SW480 (cell line): ENCODE measurements around the gene ZBTB45.
"Not testable (repeated sequence)": the region's sequence is repeated elsewhere in the genome, so short reads cannot be mapped to it uniquely, and the experiment has no call there.

ENCODE experiments used
- DNase-seq: peaks from one replicate; pipeline ENCODE4 v3.0.0-alpha.2; 2016; ENCODE audit warnings: low spot score

The ZBTB45 gene

DNA sequence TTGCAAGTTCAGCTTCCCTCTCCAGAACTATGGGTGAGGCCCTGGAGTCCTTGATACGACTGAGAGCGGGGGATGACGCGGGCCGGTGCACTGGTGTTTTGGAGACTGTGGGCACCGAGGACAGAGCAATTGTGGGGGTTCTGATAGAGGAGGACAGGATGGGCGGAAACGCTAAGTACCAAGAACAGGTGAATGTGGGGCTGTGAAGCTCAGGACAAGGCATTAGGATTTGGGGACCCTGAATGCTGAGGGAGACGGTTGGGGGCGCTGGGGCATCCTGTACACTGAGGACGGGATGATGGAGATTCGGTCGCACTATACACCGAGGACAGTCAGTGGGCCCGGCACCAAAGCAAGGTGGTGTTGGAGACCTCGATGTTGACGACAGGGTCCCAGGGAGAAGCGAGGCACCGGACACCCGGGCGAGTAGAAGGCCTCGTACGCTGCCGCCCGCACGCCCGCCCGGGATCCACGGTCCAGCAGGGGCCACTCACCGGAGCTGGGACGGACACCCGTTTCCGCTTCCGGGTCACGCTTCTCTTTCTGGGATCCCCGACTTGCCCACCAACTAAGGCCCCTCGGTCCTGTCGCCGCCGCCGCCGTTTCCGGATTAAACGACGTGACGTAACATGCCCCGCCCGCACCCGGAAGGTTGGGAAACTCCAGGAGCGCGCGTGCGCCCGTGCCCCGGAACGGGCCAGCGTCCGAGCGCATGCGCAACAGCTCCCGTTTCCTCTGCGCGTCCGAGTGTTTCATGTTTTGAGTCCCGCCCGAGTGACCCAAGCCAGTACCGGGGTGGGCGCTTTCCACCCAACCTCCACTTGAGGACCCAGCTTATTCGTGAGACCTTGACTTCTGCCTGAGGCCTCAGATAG, 35.1 kb upstream of the ZBTB45 start, which contains the start of gene CHMP2A:
TSS of gene CHMP2A (minus strand) at position 612 of the 875 bp plus-strand sequence. CDS start 893 bp downstream, outside the sequence.
- peak; percentile 99 for DNase-seq

- DNase-seq, result no peak
These were observed 34.3 kb upstream of the ZBTB45 start for GRCh38 chr19:58553799-58554493.

- DNase-seq, result no peak
These were observed 33.0 kb upstream of the ZBTB45 start for GRCh38 chr19:58552655-58553054.

GRCh38 chr19:58551577-58552471, 32.2 kb upstream of the ZBTB45 start:
- DNase-seq, result no peak

DNA sequence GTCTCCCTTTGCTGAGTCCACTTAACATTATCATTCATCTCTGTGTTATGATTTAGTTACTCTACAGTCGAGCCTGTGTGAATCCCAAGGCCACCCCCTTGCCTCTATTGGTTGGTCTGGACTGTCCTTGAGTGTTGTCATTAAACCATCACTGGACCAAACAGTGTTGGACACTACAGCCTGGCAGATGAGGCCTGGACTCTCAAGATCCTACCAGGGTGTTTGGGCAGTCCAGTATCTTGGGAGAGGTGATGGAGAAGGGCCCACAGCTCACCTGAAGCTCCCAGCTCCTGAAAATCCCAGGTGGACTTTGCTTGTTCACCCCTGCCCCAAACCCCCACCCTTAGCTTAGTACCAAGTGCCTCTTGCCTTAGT, 31.5 kb upstream of the ZBTB45 start:
- DNase-seq, result no peak

- no peak for DNase-seq
These were observed 30.9 kb upstream of the ZBTB45 start for GRCh38 chr19:58550362-58551122.

DNA sequence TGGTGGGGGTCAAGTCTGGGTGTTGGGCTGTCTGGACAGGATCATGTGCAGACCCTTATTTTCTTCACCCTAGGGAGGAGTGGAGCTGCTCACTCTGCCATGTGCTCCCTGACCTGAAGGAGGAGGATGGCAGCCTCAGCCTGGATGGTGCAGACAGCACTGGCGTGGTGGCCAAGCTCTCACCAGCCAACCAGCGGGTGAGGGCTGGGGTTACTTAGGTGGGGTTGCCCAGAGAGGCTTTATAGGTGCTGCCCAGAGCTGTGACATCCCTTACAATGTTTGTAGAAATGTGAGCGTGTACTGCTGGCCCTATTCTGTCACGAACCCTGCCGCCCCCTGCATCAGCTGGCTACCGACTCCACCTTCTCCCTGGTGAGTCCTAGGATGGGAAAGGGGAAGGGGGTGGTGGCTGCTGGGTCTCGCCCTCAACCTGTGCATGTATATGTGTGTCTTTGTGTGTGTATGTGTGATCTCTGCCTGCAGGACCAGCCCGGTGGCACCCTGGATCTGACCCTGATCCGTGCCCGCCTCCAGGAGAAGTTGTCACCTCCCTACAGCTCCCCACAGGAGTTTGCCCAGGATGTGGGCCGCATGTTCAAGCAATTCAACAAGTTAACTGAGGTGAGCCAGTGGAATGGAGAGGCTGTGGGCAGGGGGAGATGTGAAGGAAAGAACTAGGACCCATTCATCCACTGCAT, 30.2 kb upstream of the ZBTB45 start:
- DNase-seq, result no peak

- DNase-seq, result no peak
These were observed 29.5 kb upstream of the ZBTB45 start for GRCh38 chr19:58548859-58549663.

DNA sequence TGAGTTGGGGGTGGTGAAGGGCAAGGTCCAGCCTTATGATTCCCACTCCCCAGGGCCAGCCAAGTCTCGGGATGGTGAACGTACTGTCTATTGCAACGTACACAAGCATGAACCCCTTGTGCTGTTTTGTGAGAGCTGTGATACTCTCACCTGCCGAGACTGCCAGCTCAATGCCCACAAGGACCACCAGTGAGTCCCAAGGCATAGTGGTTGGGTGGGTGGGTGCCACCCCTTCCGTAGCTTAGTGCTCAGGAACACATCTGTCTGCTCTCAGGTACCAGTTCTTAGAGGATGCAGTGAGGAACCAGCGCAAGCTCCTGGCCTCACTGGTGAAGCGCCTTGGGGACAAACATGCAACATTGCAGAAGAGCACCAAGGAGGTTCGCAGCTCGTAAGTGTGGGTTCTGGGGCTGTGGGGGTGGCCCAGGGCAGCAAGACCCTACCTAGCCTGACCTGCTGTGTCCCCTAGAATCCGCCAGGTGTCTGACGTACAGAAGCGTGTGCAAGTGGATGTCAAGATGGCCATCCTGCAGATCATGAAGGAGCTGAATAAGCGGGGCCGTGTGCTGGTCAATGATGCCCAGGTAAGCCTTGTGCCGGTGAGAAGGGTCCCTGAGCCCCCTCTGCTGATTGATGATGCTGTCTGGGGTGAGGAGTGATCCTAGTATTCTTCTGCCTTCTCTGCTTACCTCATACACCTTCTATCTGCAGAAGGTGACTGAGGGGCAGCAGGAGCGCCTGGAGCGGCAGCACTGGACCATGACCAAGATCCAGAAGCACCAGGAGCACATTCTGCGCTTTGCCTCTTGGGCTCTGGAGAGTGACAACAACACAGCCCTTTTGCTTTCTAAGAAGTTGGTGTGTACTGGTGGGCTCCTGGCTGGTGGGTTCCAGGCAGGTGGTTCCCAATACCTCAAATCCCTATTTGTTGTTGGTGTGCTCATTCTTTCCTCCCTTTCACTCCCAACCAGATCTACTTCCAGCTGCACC, 28.0 kb upstream of the ZBTB45 start:
- DNase-seq, result no peak

DNA sequence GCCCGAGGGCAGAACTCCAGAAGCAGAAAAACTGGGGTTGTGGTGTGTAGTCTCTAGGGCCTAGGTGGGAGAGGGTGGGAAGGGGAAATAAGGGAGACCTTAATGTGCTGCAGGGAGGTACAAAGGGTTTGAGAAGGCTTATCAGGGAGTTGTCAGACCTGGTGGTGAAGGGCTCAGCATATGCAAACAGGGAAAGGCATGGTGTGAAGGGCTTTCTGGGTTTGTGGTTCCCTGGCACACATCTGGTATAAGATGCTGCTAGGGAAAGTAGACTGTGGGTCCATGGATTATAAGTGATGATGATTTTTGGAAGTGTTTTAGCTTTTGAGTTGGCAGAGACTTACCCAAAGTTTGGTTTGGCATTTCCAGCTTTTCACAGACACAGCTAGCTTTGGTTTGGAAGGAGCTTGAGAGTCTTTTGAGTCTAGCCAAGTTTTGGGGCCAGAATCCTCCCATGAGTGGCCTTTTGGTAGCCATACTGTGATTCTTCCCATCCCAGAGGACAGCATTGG, 26.5 kb upstream of the ZBTB45 start:
- no peak for DNase-seq

DNA sequence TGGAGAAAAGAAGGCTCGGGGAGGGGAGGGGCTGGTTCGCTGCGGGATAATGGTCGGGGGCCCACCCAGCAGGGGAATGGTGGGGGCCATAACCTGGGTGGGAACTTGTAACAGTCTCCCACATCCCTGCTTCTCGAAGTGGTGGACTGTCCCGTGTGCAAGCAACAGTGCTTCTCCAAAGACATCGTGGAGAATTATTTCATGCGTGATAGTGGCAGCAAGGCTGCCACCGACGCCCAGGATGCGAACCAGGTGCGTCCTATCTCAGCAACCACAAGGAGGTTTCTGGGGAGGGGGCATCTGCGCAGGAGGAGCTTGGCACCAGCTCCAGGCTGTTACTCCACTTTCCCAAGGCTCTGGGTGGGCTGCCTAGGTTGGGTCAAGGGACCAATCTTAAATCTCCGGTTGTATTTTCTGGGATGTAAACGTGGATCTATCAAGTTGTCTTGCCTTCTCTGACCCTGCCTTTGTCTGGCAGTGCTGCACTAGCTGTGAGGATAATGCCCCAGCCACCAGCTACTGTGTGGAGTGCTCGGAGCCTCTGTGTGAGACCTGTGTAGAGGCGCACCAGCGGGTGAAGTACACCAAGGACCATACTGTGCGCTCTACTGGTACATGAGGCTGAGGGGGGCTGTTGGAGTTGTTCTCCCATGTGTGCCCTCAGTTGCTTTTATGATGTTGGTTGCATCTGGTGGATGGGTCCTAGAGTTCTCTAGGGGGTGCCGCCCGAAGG, 25.8 kb upstream of the ZBTB45 start:
- DNase-seq, result no peak

DNA sequence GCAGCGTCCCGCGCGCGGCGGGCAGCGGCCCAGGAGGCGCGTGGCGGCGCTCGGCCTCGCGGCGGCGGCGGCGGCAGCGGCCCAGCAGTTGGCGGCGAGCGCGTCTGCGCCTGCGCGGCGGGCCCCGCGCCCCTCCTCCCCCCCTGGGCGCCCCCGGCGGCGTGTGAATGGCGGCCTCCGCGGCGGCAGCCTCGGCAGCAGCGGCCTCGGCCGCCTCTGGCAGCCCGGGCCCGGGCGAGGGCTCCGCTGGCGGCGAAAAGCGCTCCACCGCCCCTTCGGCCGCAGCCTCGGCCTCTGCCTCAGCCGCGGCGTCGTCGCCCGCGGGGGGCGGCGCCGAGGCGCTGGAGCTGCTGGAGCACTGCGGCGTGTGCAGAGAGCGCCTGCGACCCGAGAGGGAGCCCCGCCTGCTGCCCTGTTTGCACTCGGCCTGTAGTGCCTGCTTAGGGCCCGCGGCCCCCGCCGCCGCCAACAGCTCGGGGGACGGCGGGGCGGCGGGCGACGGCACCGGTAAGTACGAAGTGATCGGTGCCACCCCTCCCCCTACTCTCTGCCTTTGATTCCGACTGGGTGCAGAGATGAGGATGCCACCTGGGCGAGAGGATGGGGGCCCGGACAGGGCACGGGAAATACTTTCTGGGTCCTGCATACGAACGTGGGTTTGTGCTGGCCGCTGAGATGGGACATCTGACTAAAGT, 25.1 kb upstream of the ZBTB45 start:
- peak; percentile 43 for DNase-seq

DNA sequence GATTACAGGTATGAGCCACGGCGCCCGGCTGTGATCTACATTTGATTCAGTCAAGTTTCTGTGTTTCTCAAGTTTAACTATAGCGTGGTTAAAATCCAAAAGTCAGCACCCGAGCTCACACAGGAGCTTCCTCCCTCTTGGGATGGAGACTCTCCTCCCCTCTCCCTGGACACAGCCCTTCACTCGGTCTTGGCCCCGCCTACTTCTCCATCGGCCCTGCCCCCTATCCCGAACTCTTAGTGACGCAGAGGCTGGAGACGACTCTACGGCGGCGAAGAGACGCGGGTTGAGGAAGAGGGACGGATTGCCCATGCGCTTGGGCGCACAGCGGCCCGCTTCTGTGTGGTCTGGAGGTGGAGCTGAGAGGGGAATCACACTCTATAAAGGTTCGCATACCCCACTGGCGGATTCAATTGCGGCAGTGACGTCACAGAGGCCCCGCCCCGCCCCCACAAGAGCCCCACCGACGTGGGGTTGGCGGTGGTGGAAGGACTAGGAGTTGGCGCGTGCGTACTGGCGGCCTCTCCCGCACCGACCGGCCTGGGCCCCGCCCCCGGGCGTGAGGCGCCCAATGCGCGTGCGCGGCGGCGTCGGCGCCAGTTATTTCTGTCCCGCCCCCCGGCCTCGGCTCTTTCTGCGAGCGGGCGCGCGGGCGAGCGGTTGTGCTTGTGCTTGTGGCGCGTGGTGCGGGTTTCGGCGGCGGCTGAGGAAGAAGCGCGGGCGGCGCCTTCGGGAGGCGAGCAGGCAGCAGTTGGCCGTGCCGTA, 24.4 kb upstream of the ZBTB45 start, which contains the start of gene TRIM28:
TSS of gene TRIM28 (plus strand) at position 239 of the 765 bp plus-strand sequence. CDS start 694 bp downstream, outside the sequence.
- peak; percentile 100 for DNase-seq

DNA sequence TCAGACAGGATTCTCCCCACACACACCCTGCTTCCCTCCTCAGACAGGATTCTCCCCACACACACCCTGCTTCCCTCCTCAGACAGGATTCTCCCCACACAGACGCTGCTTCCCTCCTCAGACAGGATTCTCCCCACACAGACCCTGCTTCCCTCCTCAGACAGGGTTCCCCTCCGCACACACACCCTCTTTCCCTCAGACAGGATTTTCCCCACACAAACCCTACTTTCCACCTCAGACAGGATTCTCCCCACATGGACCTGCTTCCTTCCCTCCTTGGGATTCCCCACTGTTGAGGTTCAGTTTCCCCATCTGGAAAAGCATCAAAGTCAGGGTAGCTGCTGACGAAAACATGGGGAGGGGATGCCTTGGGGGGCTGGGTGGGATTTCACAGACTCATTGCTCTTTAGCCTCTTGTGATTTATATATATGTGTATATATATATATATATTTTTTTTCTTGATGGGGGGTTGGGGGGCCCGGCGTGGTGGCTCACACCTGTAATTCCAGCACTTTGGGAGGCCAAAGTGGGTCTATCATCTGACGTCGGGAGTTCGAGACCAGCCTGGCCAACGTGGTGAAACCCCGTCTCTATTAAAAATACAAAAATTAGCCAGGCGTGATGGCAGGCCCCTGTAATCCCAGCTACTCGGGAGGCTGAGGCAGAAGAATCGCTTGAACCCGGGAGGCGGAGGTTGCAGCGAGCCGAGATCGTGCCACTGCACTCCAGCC, 23.2 kb upstream of the ZBTB45 start:
- DNase-seq, result not testable (repeated sequence)

GRCh38 chr19:58539169-58539559, 19.6 kb upstream of the ZBTB45 start:
- not testable (repeated sequence) for DNase-seq
